ENCODE data around the gene WASL.
"Not testable (repeated sequence)": the region's sequence is repeated elsewhere in the genome, so short reads cannot be mapped to it uniquely, and the experiment has no call there.

WASL gene

DNA sequence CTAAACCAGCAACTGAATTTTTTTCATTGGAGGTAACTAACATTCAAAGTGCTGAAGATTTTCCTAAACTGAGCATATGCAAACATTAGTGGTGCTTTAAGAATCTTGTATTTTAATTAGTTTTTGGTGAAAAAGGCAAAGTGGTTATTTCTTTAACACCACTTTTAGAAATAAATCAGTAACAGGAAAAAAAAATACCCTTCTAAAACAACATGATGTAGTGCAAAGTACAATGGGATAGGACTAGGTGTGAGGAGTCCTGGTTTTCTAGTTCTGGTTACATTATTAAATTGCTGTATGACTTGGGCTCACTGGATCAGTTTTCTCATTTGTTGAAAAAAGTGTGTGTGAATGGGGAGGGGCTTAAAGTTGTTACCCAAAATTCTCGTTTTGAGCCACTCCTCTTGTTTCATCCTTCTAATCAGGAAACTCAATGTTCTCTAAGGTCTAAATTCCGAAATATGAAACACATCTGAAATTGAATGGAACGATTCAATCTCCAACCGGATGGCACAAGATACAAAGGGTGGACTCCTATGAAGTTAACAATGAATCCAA is 1.8 kb downstream of the WASL start:
- Histone ChIP-seq H3K9ac (ENCODE audit: low read depth, low read length) (peak overlapping the region; percentile 99), H3K9me3 (replicated peaks; ENCODE audit: low read length) (no peaks in the 10 kb centered on the region), H3K4me2 (ENCODE audit: low read length) (peak overlapping the region; percentile 90), H3K27me3 (ENCODE audit: control insufficient read depth, insufficient read depth, low read length) (no peaks in the 10 kb centered on the region), H3K4me1 (ENCODE audit: control insufficient read depth, insufficient read depth, low read length) (peaks cover 22% of the 10 kb centered on the region), H3K4me3 (ENCODE audit: low read length) (peak overlapping the region; percentile 81), H3K36me3 (ENCODE audit: insufficient read depth, low read length) (no peaks in the 10 kb centered on the region)

DNA sequence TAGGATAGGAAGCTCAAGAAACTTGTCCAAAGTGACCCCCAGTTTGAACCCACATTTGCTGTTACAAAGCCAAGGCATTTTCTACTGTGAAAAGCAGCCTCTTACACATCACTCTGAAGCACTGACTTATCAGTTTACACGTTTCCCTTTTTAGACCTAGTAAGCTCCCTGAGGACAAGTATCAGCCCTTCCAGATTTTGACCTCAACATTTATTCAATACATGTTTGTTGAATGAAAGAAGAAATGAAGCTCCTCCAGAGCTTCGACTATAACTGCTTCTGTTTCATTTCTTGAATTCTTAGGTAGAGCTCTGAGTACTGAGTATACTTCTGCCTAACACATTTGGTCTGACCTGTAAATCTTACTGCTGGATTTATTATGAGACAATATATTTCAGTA is 2.7 kb downstream of the WASL start:
- no peaks in the 10 kb centered on the region for H3K9me3 ChIP-seq (replicated peaks; ENCODE audit: low read length)
- H3K4me1 ChIP-seq (ENCODE audit: control insufficient read depth, insufficient read depth, low read length), result peaks cover 22% of the 10 kb centered on the region
- no peaks in the 10 kb centered on the region for H3K27me3 ChIP-seq (ENCODE audit: control insufficient read depth, insufficient read depth, low read length)
- H3K4me3 ChIP-seq (ENCODE audit: low read length), result peak overlapping the region; percentile 81
- H3K4me2 ChIP-seq (ENCODE audit: low read length), result peak overlapping the region; percentile 90
- H3K36me3 ChIP-seq (ENCODE audit: insufficient read depth, low read length), result no peaks in the 10 kb centered on the region
- no peak overlapping the region for H3K9ac ChIP-seq (ENCODE audit: low read depth, low read length)

DNA sequence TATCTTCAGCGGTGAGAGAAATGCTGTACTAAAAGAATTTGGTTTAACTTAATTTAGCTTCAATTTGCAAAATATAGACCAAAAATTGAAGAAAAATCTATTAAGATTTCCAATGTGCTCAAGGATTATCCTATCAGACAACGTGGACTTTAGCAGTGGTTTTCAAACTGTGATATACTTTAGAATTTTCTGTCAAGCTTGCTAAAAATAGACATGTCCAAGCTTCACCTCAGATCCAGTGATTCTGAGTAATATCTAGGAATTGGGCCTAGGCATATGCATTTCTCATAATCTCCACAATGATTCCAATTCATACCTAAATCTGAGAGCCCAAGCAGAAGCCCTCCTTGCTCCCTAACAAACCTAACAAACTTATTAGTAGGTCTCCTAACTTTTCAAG is 3.4 kb downstream of the WASL start:
- peak overlapping the region; percentile 90 for H3K4me2 ChIP-seq (ENCODE audit: low read length)
- H3K9ac ChIP-seq (ENCODE audit: low read depth, low read length), result no peak overlapping the region
- H3K36me3 ChIP-seq (ENCODE audit: insufficient read depth, low read length), result no peaks in the 10 kb centered on the region
- no peaks in the 10 kb centered on the region for H3K27me3 ChIP-seq (ENCODE audit: control insufficient read depth, insufficient read depth, low read length)
- no peaks in the 10 kb centered on the region for H3K9me3 ChIP-seq (replicated peaks; ENCODE audit: low read length)
- H3K4me3 ChIP-seq (ENCODE audit: low read length), result peak overlapping the region; percentile 81
- H3K4me1 ChIP-seq (ENCODE audit: control insufficient read depth, insufficient read depth, low read length), result peaks cover 22% of the 10 kb centered on the region

DNA sequence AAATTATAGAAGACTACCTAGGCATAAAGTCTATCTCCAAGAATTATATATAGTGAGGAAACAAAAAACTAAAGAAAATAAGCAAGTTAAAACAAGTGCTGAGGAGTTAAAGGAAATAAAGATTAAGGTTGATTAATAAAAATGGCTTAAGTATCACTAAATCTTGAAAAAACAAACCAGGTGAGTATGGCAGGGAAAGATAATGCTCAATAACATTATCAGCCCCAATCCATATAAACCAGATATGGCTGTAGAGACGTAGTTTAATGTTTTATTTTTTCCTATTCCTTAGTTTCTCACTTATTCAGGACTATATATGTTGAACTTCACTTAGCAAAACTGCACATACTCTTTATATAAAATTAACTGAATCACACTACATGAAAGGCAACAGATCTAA is 4.4 kb downstream of the WASL start:
- Histone ChIP-seq H3K4me3 (ENCODE audit: low read length) (no peak overlapping the region), H3K27me3 (ENCODE audit: control insufficient read depth, insufficient read depth, low read length) (no peaks in the 10 kb centered on the region), H3K9me3 (replicated peaks; ENCODE audit: low read length) (no peaks in the 10 kb centered on the region), H3K4me2 (ENCODE audit: low read length) (no peak overlapping the region), H3K9ac (ENCODE audit: low read depth, low read length) (no peak overlapping the region), H3K36me3 (ENCODE audit: insufficient read depth, low read length) (no peaks in the 10 kb centered on the region), H3K4me1 (ENCODE audit: control insufficient read depth, insufficient read depth, low read length) (peaks cover 19% of the 10 kb centered on the region)

DNA sequence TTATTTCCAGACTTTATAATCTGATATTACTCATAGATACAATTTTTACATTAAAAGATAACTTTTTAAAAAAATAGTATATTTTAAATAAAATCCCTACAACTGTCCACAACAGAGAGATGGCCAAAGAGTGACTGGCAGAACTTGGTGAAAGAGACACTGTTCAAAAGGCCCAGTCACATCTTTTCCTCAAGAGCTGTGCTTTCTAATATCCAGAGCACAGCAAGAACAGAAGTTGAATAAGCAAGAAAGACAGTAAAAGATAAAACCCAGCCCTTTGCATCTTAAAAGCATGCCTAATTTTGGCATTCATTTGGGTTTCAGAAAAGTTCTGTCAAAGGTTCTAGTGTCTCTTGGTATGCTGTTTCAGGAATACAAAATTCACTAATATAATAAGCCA is 6.9 kb downstream of the WASL start:
- H3K4me3 ChIP-seq (ENCODE audit: low read length), result no peak overlapping the region
- H3K9ac ChIP-seq (ENCODE audit: low read depth, low read length), result no peak overlapping the region

DNA sequence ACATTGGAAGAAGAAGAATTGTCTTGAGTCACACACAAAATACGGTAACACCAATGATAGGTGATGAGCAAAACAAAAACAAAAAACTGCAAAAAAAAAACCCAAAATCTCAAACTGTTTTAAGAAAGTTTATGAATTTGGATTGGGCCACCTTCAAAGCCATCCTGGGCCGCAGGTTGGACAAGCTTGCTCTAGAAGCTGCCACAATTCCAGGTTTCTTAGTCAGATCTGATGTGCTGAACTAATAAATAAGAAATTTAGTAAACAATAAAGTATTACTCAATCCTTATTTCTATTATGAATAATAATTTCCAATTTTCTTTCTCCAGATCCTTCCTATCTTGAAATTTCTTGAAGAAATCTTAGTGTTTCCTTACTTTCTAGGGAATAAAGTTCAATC is 10.0 kb downstream of the WASL start:
- Histone ChIP-seq H3K27me3 (ENCODE audit: control insufficient read depth, insufficient read depth, low read length) (no peaks in the 10 kb centered on the region), H3K4me3 (ENCODE audit: low read length) (no peak overlapping the region), H3K9me3 (replicated peaks; ENCODE audit: low read length) (no peaks in the 10 kb centered on the region), H3K36me3 (ENCODE audit: insufficient read depth, low read length) (no peaks in the 10 kb centered on the region), H3K4me2 (ENCODE audit: low read length) (no peak overlapping the region), H3K4me1 (ENCODE audit: control insufficient read depth, insufficient read depth, low read length) (no peaks in the 10 kb centered on the region), H3K9ac (ENCODE audit: low read depth, low read length) (no peak overlapping the region)

More for the DNA sequence above, 6.9 kb downstream of the WASL start:
- H3K4me2 ChIP-seq (ENCODE audit: low read length), result no peak overlapping the region
- no peaks in the 10 kb centered on the region for H3K36me3 ChIP-seq (ENCODE audit: insufficient read depth, low read length)
- no peaks in the 10 kb centered on the region for H3K9me3 ChIP-seq (replicated peaks; ENCODE audit: low read length)
- peaks cover 19% of the 10 kb centered on the region for H3K4me1 ChIP-seq (ENCODE audit: control insufficient read depth, insufficient read depth, low read length)
- no peaks in the 10 kb centered on the region for H3K27me3 ChIP-seq (ENCODE audit: control insufficient read depth, insufficient read depth, low read length)

DNA sequence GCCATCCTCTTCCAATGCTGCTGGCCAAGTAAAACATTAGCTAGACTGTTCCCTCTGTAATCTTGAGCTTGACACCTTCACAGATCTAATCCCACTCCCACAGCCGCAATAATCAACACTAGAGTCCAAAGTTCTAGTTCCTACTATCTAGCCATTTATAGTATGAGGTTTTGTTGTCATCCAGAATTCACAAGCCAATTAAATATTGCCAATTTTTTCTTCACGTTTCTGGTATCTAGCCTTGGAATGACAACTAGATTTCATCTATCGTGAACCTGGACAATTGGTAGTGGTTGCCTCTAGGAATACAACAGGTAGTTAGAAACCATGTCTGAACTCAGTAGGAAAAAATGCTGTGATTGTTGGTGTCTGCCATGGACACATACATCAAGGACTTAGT is 10.4 kb downstream of the WASL start:
- no peak overlapping the region for H3K4me3 ChIP-seq (ENCODE audit: low read length)
- no peaks in the 10 kb centered on the region for H3K4me1 ChIP-seq (ENCODE audit: control insufficient read depth, insufficient read depth, low read length)
- no peaks in the 10 kb centered on the region for H3K9me3 ChIP-seq (replicated peaks; ENCODE audit: low read length)
- no peaks in the 10 kb centered on the region for H3K36me3 ChIP-seq (ENCODE audit: insufficient read depth, low read length)
- no peak overlapping the region for H3K4me2 ChIP-seq (ENCODE audit: low read length)
- no peak overlapping the region for H3K9ac ChIP-seq (ENCODE audit: low read depth, low read length)
- no peaks in the 10 kb centered on the region for H3K27me3 ChIP-seq (ENCODE audit: control insufficient read depth, insufficient read depth, low read length)

DNA sequence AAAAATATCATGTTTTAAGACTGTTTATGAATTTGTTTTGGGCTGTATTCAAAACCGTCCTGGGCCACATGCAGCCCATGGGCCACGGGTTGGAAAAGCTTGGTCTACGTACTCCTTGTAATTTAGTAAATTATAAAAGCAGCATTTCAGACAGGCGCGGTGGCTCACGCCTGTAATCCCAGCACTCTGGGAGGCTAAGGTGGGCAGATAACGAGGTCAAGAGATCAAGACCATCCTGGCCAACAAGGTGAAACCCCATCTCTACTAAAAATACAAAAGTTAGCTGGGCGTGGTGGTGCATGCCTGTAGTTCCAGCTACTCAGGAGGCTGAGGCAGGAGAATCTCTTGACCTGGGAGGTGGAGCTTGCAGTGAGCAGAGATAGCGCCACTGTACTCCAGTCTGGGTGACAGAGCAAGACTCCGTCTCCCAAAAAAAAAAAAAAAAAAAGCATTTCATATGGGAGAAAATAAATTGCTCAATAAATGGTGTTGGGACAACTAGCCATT is 11.6 kb downstream of the WASL start:
- not testable (repeated sequence) for H3K4me1 ChIP-seq (ENCODE audit: control insufficient read depth, insufficient read depth, low read length); H3K9ac ChIP-seq (ENCODE audit: low read depth, low read length); H3K4me3 ChIP-seq (ENCODE audit: low read length); H3K27me3 ChIP-seq (ENCODE audit: control insufficient read depth, insufficient read depth, low read length); H3K9me3 ChIP-seq (replicated peaks; ENCODE audit: low read length); H3K4me2 ChIP-seq (ENCODE audit: low read length); H3K36me3 ChIP-seq (ENCODE audit: insufficient read depth, low read length)

DNA sequence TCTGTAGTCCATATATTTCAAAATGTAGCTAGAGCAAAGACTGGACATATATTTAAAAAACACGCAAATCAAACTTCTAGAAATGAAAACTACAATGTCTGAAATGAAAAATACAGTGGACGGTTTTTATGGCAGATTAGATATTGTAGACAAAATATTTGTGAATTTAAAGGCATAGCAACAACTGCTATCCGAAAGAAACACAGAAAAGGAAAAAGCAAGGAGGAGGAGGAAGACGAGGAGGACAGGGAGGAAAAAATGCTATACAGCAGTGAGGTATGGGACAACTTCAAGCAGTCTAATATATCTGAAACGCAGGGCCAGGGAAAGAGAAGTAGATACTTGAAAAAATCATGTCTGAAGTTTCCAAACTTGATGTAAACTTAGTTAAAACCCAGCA is 13.3 kb downstream of the WASL start:
- H3K9ac ChIP-seq (ENCODE audit: low read depth, low read length), result no peak overlapping the region
- no peaks in the 10 kb centered on the region for H3K9me3 ChIP-seq (replicated peaks; ENCODE audit: low read length)
- H3K4me1 ChIP-seq (ENCODE audit: control insufficient read depth, insufficient read depth, low read length), result no peaks in the 10 kb centered on the region
- no peaks in the 10 kb centered on the region for H3K36me3 ChIP-seq (ENCODE audit: insufficient read depth, low read length)
- H3K4me2 ChIP-seq (ENCODE audit: low read length), result no peak overlapping the region
- H3K4me3 ChIP-seq (ENCODE audit: low read length), result no peak overlapping the region
- no peaks in the 10 kb centered on the region for H3K27me3 ChIP-seq (ENCODE audit: control insufficient read depth, insufficient read depth, low read length)

DNA sequence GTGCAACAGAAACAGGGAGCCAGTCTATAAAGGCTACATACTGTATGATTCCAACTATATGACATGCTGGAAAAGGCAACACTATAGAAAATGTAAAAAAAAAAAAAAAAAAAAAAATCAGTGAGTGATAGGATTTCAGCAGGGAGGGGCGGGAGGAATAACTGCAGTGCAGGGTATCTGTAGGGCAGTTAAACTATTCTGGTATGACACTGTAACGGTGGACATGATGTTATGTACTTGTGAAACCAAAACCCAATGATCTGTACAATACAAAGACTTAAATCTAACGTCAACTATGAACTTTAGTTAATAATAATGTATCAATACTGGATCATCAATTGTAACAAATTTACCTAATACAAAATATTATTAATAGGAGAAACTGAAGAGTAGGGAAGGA is 14.3 kb downstream of the WASL start:
- Histone ChIP-seq H3K36me3 (ENCODE audit: insufficient read depth, low read length) (no peaks in the 10 kb centered on the region), H3K4me2 (ENCODE audit: low read length) (no peak overlapping the region), H3K4me1 (ENCODE audit: control insufficient read depth, insufficient read depth, low read length) (no peaks in the 10 kb centered on the region), H3K4me3 (ENCODE audit: low read length) (no peak overlapping the region), H3K27me3 (ENCODE audit: control insufficient read depth, insufficient read depth, low read length) (no peaks in the 10 kb centered on the region), H3K9ac (ENCODE audit: low read depth, low read length) (no peak overlapping the region), H3K9me3 (replicated peaks; ENCODE audit: low read length) (no peaks in the 10 kb centered on the region)

DNA sequence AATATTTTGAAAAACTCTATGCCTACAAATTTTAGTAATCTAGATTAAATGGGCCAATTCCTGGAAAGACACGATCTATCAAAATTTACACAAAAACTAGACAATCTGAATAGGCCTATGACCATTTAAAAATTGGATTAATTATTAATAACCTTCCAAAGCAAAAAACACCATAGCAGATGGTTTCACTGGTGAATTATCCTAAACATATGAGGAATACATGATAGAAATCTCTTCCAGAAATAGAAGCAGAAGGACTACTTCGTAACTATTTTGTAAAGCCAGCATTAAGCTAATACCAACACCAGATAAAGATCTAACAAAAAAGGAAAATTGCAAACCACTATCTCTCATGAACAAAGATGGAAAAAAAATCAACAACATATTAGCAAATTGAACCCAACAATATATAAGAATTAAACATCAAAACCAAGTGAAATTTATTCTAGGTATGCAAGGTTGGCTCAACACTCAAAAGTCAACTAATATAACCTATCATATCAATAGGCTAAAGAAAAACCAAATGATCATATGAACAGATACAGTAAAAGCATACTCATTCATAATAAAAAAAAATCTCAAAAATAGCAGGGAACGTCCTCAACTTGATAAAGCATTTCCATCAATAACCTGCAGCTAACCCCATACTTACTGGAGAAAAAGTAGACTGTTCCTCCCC is 16.3 kb downstream of the WASL start:
- Histone ChIP-seq H3K36me3 (ENCODE audit: insufficient read depth, low read length) (no peaks in the 10 kb centered on the region), H3K9me3 (replicated peaks; ENCODE audit: low read length) (no peaks in the 10 kb centered on the region), H3K27me3 (ENCODE audit: control insufficient read depth, insufficient read depth, low read length) (no peaks in the 10 kb centered on the region), H3K4me2 (ENCODE audit: low read length) (no peak overlapping the region), H3K4me1 (ENCODE audit: control insufficient read depth, insufficient read depth, low read length) (peaks cover 4% of the 10 kb centered on the region), H3K9ac (ENCODE audit: low read depth, low read length) (no peak overlapping the region), H3K4me3 (ENCODE audit: low read length) (no peak overlapping the region)

DNA sequence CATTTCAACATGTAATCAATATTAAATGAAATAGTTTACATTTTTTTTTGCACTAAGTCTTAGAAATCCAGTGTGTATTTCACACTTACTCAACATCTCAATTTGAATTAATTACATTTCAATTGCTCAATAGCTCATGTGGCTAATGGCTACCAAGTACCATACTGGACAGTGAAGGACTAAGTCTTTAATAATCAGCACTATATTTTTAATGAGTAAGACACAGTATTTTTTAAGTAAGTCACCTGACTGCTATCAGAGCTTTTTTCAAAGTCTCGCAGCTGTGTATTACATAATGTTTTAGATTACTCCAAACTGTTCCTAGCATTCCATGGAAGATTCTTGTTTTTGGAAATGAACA is 19.6 kb downstream of the WASL start:
- H3K27me3 ChIP-seq (ENCODE audit: control insufficient read depth, insufficient read depth, low read length), result no peaks in the 10 kb centered on the region
- no peak overlapping the region for H3K9ac ChIP-seq (ENCODE audit: low read depth, low read length)
- no peaks in the 10 kb centered on the region for H3K9me3 ChIP-seq (replicated peaks; ENCODE audit: low read length)
- H3K4me3 ChIP-seq (ENCODE audit: low read length), result no peak overlapping the region
- H3K4me1 ChIP-seq (ENCODE audit: control insufficient read depth, insufficient read depth, low read length), result peaks cover 36% of the 10 kb centered on the region
- no peak overlapping the region for H3K4me2 ChIP-seq (ENCODE audit: low read length)
- no peaks in the 10 kb centered on the region for H3K36me3 ChIP-seq (ENCODE audit: insufficient read depth, low read length)

All from skeletal muscle satellite cell (primary cell).